ENCODE results near the gene KCNK18.
"Not testable (repeated sequence)": the region's sequence is repeated elsewhere in the genome, so short reads cannot be mapped to it uniquely, and the experiment has no call there.

Gene KCNK18

DNA sequence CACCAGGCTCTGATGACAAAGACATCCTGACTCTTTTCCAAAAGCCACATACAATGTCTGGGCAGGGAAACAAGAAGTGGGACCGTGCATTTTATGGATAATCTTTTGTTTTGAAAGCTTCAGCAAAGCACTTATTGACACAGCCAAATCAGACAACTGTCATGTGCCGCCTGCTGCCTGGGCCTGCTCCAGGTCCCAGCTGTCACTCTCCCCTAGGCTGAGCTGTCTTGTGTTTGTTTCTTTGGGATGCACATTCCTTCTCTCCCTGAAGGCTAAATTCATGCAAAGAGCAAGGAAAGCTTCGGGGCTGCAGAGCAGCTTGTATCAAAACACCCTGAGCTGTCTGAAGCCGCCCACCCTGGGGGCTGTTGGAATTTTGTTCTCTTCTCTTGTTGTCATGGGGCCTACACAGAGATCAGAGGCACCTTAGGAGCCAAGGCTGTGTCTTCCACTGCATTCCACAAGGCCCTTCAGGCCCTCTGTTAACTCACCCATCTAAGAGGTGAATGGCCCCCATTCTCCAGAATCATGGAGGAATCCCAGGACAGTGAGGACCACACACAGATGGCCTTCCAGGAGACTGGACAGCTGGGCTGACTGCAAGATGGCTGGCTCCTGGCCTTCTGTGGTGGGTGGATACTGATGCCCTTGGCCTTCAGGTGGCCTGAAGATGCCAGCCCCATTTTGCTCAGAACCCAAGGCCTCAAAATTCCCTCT, 25.8 kb downstream of the KCNK18 start:
- no peak for DNase-seq

DNA sequence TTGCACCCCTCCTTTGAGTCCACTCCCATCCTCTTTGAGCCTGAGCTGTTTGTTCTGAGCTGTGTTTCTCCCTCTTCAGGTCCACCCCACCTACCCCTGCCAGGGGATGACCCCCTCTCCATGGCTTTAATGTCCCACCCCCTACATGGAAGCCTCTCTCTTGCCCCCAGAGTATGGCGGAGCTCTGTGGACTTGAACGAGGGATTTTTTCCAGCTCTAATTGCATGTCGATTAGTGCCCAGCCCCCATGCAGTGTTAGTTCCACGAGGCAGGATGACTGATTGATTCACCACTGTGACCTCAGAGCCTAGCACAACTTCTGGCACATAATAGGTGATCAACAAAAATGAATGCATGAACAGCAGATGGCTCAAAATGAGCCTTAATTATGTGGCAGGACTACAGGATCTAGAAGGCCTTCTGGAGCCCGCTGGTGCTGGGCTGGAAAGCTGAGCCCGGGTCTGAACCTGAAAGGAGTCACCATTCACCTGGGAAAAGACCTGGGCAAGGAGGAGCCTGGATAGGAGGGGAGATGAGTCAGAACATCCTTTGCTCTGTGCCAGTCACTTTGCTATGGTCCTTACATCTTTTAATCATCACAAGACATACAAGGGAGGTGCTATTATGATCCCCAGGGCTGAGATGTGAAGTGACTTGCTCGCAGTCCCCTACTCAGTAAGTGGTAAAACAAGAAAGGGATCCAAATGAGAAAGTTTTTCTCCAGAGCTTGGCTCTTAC, 26.6 kb downstream of the KCNK18 start:
- no peak for DNase-seq

DNA sequence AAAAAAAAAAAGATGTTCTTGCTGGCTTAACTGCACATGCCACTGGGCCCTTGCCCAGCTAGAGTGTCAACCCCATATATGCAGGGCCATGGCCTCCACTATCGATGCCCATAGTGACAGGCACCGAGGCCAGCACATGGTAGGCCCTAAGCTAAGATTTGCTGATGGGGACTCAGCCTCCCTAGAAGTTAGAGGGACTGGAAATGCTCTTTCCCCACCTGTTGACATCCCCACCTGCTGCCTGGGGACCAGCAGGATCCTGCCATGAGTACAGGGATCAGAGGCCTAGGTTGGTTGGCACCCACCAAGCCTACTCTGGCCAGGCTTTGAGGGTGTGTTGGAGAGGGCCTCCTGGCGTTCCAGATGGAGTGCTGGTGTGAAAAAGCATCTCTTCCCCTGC, 27.6 kb downstream of the KCNK18 start:
- DNase-seq: no peak

DNA sequence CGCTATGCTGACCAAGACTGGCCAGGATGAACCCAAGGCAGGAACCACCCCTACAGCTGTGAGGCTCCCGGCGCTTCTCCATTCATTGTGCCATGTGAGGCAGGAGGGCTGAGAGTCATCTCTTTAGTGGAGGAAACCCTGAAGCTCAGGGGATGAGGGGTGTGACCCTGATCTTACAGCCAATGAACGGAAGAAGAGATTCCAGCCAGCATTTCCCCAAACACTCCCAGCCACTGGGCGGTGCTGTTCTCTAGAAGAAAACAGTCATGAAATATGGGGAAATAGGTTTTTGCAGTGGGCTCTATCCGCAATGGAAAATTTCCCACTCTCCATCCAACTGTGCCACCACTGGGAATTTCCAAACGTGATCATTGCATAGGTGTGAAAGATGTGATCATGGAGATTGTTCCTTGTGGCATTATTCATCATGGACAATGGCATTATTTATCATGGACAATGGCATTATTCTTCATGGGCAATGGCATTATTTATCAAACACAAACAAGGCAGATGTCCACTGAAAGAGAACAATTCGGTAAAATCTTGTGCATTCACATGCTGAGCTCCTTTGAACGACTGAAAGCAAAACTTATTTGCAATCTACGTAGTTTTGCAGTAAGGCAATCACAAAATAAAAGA, 29.6 kb downstream of the KCNK18 start:
- peak; percentile 61 to 68 for DNase-seq

DNA sequence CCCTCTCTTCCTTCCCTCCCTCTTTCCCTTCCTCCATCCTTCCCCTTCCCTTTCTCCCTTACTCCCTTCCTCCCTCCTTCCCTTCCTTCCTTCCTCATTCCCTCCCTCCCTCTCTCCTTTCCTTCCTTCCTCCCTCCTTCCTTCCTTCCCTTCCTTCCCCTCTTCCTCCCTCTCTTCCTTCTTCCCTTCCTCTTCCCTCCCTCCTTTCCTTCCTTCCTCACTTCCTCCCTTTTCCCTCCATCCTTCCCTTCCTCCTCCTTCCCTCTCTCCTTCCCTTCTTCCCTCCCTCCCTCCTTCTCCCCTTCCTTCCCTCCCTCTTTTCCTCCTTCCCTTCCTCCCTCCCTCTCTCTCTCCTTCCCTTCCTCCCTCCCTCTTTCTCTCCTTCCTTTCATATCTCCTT, 30.9 kb downstream of the KCNK18 start:
- DNase-seq: no peak

DNA sequence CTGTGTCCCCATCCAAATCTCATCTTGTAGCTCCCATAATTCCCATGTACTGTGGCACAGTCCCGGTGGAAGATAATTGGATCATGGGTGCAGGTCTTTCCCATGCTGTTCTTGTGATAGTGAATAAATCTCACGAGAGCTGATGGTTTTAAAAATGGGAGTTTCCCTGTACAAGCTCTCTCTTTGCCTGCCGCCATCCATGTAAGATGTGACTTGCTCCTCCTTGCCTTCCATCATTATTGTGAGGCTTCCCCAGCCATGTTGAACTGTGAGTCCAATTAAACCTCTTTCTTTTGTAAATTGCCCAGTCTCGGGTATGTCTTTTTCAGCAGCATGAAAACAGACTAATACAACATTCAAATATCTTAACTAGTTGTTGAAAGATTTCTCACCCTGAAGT, 32.8 kb downstream of the KCNK18 start:
- DNase-seq: not testable (repeated sequence)

DNA sequence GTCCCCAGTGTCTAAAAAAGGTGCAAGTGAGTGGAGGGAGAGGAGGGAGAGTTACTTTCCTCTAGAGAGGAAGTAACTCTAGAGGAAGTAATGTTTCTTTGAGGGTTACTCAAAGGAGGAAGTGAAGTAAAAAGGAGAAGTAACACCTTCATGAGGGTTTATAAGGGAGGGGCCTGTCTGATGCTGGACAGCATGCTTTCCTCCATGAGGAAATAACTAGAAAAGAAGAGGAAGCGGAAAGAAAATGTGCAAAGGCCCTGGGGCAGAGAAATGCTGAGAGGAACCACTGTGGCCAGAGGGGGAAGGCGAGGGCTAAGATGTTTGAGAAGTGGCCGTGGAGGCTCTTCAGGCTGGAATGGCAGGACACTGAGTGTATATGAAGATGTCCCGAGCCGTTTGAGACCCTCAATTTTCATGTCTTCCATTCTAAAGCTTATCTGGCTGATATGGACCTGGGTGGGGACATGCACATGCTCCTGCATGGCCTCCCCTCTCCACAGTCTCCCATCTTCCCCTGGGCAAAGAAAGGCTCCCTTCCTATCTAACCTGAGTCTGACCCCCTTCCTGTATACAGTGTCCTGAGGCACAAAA, 40.2 kb downstream of the KCNK18 start:
- peak; percentile 92 to 98 for DNase-seq

DNA sequence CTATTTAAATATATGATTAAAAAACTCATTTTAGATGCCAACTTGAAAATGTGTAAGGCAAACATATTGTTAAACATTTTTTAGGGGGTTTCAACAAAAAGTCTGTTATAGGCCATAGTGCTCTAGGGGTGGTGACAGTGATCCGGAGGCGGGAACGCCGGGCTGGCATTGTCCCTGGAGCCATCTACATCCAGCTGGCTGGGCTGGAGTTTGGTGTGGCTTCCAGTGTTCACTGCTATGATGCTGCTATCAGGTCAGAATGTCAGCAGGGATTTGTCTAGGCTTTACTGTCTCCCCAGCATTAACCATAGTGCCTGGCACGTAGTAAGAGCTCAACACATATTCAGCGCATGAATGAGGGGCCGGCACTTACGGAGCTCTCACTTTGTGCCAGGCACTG, 41.8 kb downstream of the KCNK18 start:
- no peak for DNase-seq

DNA sequence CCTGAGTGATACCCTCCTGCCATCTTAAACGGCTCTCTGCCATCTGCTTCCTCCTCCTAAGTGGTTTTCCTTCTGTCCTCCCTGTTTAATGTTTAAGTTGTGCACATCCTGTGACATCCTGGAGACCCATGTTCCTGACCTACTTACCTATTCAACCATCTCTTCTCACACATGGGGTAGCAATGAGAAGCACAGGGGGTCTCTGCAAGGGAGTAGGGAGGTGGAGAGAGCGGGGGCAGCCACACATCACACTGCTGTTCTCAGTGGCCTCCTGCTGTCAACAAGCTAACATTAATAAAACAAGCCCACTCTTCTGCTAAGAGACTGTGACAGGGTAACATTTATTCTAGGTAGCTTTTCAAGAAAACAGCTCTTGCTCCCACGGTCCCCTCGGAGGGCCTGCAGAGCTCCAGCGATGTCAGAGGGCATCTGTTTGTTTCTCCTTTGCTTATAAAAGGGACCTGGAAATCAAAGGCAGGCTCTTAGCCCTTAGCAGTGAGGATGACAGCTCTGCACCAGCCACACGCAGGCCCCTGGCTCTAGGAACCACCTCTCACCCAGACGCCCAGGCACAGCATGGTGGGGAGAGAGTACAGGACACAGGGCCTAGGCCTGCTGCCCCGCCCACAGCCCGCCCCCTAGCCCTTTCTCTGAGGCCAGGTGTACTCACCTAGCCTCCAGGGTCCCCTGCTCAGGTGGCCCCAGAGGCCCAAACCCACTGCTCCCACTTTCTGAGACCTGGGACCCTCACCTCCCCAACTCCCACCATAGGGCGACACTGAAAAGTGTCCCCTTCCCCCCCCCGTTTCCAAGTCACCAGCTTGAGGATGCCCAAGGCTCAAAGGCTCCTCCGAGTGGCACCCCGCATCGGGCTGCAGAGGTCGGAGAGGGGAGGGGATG, 42.7 kb downstream of the KCNK18 start:
- no peak for DNase-seq

DNA sequence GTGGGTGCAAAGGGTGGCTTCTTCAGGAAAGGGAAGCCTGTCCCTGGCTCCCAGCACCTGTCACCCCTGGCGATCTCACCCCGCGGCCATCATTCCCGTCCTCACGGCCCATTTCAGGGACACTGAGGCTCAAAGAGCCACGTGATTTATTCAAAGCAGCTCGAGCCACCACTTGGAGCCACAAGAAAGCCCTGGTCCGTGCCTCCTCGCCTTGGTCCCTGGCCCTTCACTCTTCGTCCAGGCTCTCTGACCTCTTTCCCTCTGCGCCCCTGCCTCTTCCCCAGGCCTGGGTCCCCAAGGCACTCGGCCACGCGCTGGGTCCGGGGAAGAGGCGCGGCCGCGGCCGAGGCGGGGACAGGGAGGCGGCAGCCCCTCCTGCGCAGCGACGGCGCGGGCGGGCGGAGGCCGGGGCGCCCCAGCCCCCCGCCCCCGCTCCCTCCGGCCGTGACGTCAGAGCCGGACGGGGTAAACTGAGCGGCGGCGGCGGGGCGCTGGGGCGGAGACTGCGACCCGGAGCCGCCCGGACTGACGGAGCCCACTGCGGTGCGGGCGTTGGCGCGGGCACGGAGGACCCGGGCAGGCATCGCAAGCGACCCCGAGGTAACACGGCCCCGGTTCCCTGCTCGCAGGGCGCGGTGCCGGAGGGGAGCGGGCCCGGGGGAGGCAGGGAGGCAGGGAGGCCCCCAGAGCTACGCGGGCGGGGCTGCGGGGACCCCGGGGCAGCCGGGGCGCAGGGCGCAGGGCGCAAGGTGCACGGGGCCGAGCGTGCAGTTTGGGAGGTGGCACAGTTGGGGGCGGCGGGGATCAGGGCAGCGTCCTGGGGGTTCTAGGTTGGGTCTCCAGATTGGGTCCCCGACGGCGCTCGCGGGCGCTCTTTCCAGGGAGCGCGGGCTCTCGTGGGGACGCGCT, 43.6 kb downstream of the KCNK18 start, which contains the start of gene SLC18A2:
SLC18A2 (plus strand) TSS at position 494 of the 909 bp plus-strand sequence. CDS start 580 bp downstream, outside the sequence.
- no peak for DNase-seq

DNA sequence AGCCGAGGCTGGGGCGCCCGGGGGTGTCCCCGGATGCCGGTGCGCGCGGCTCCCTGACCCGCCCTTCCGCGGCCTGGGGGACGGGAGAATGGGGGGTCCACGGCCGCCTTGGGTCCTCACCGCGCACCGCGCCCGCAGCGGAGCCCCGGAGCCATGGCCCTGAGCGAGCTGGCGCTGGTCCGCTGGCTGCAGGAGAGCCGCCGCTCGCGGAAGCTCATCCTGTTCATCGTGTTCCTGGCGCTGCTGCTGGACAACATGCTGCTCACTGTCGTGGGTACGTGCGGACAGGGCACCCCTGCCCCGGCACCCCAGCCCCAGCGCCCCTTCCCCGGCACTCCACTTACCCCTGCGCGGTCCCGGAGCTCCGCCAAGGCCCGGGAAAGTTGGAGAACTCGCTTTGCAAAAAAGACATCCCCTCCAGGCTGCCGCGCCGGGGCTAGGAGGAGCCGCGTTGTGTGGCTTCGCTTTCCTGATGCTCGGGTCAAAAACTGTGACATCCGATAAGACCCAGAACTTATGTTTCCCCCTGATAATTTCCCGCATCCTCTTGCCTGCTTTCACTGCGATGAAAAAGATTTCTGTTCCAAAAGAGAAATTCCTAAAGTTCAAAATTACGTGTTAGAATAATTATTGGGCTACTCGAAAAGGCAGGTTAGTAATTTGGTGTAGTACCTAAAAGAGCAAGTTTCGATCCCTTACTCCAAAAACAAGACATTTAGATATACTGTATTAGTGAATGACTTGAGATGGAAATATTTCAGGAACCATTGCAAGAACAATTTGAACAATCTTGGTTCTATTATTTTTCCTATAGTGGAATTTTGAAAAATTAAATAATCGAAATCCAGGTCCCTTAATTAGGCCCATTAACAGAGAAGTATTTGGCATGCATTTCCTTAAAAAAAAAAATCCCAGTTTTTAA, 44.5 kb downstream of the KCNK18 start:
- no peak for DNase-seq

DNA sequence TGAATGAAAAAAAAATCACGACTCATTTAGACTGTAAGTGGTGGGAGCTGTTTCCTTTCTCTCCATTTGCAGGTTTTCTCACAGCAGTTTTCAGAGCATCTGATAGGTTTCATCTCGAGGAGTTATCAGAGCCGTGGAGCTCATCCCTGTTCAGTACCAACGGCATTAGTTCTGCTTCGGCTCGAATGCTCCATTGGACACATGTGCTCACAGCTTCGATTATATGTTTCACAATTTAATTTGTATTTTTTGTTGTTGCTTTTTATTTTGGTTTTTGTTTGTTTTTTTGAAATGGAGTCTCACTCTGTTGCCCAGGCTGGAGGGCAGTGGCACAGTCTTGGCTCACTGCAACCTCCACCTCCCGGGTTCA, 45.2 kb downstream of the KCNK18 start:
- DNase-seq: no peak

DNA sequence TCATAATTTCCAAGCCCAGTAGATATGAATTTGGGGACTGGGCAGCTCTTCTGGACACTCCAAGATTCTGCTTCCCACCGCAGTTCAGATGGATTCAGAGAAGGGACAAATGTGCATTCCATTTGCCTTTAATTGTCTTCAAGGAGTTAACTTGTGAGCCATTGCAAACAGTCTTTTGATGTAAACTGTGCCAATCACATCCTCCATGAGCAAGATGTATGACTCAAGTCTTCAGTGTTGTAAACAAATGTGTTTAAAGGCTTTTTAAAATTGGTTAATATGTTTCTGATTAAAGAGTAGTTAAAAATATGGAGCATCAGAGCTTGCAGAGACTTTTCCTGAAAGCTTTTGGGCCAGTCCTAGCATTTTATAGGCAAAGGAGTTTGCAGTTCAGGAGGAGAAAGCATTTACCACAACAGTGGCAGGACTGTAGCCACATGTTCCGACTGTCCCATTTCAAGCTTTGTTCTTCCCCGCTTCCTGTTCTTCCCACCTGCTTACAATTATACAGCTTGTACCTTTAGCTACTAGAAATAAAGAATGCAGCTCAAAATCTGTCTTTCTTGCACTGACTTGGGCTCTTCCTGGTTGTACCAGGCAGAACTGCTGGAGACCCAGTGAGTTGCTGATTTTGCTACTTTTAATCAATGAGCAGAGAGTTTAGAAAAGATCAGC, 49.8 kb downstream of the KCNK18 start:
- DNase-seq: no peak

DNA sequence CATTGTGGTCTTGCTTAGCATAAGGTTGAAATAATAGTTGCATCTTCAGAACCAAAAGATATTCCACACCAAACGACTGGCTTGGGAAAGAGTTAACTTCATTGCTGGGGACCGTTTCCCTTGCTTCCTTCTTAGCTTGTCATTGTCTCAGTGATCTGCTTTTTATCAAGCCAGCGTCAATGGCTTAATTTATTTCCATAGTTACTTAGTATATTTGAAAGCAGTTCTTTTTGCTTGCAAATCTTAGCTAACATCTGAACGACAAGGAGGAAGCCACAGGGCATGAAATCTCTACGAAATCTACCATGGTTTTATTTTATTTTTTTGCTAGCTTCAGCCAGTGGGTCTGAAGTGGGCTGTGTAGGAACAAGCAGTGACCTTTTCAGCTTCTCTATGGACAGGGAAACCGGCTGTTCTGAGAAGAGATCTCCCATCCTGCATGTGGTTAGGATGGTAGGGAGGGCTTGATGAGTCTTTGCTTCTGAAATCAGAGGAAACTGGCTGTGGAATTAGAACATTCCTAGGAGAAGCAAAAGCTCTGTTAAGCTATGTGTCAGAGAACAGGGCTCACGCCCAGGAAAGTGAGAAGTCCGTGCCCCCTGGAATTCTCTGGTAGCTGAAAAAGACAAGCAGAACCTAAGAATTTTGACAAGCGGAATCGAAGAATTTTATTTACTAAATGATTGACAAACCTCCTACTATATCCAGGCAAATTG, 51.6 kb downstream of the KCNK18 start:
- DNase-seq: no peak

DNA sequence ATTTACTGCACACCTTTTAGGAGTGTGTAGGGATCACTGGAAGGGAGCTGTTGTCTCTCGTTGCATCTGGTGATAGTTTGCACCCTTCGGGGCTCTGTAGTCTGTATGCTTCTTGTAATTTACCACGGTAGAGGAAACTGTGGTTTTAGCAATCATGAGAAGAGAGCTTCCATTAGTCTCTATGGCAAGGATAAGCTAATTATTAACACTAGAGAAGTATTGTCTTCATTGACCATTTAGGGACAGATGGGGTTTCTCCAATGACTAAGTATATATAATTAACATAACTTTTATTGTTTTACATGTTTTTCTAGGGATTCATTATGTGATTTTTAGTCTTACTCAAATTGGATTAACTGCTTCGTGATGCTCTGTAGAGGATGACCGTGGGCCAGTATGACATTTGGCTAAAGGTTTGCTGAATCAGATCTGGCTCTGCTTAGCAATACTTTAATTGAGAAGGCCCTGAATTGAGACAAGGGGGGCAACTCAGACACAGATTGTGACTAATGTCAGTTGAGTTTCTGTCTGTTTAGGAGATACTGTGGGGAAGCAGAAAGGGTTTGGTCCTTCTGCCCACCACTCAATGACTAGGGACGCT, 52.3 kb downstream of the KCNK18 start:
- DNase-seq: peak; percentile 29 to 34

DNA sequence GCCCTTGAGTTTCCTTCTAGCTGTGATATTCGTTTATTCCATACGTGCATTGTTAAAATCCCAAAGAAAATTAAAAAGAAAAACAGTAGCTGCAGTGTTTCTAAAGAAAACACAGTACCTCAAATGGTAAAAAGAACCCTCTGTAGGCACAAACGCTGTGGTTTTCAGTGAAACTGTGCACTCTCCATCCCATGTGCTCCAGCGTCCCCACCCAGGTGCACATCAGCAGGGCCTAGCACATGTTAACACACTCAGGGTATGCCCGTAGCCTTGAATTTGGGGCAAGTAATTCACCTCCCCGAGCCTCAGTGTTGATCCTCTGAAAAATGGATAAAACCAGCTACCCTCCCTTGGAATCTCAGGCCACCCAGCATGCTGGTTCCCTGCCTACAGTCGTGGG, 53.1 kb downstream of the KCNK18 start:
- no peak for DNase-seq

DNA sequence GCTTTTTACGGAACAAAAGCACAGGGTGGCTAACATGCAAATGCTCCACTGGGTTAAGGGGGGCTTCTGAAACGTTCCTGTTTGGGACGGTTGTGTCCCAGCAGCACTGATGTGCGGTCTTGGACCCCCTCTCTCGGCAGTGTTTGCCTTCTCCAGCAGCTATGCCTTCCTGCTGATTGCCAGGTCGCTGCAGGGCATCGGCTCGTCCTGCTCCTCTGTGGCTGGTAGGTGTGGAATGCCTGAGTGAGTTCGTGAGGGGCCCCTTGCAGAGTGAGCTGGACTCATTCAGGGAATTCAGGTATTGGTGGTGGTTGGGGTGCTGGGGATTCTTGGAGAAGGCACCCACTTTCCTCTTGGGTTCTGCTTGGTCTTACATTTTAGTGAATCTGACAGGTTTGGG, 56.6 kb downstream of the KCNK18 start:
- no peak for DNase-seq

DNA sequence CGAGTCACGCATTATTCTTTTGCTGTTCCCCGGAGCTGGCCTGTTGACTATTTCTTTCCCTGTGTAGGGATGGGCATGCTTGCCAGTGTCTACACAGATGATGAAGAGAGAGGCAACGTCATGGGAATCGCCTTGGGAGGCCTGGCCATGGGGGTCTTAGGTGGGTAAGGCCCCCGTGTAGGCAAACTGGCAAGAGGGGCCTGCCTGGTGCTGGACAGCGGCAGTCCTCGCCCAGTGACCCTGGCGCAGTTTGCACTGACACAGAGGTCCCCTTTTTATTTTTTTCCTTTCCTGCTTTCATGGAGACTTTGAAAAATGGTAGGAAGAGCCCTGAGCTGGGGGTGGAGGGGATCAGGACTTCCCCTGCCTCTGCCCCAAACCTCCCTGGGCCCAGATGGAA, 57.0 kb downstream of the KCNK18 start:
- DNase-seq: no peak
